NCI-H1694 treated with DMSO at 0.1 percent for 48 hours (cell line): ENCODE results near the gene CHCHD3.

Source experiments
- DNase-seq: peaks from one replicate; lab custom pipeline; 2025; lab: John Stamatoyannopoulos, UW

CHCHD3 gene

DNA sequence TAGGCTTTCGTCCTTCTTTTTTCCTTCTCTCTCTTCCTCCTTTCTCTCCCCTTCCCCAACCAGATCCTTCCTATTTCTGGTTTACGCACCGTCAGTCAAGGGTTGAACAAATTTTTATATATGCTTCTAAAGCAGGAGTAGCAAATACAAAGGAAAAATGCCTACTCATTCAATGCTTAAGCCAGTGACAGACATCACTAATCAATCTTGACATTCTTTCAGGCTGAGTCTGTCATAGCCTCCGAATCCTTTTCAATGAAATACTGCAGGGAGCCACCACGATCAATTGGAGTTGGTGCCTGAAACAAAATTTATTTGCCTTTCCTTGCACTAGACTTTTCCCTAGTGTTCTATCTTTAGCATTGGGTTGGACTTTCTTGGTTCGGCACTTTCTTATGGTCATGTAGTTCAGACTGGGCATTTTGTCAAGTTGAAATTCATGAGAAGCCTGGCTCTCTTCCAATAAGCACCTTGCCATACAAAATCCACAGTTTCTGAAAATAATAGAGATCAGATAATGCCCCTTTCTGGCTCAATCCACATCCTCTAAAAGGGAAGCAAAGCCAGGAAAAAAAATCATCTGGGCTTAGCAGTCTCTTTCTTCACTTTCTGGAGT lies 266.1 kb downstream of the CHCHD3 start:
- no peak for DNase-seq

DNA sequence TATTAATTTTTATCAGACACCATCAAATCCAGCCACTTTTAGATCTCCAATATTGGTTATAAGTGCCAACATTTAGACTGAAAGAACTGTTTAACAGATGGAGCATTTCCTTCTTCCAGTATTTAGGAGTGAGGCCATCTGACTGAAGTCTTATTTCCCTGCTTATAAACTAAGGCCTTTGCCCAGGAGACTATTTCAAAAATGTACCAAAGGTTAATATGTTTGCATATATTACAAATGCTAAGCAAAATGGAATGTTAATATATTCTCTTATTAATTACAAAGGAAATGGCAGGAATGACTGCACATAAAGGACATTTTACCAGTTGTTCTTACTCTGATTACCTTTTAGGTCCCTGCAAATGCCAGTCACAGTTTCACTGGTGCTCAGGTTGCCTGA lies 266.8 kb downstream of the CHCHD3 start:
- no peak for DNase-seq

DNA sequence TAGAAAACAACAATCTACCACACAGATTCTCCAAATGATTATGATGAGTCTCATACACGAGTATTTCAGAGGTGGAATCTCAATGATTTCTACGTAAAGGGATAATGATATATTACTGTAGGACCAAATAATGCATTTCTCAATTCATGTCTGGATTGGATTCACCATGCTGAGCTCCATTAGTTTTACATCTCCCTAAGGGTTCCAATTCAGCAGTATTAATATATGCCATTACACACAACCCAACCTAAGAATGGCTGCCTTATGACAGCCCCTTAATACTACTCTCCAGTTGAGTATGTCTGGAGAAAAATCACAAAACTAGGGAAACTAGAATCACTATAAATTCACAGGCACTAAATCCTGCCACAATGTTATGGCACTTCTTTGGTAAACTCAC lies 271.3 kb downstream of the CHCHD3 start:
- no peak for DNase-seq

DNA sequence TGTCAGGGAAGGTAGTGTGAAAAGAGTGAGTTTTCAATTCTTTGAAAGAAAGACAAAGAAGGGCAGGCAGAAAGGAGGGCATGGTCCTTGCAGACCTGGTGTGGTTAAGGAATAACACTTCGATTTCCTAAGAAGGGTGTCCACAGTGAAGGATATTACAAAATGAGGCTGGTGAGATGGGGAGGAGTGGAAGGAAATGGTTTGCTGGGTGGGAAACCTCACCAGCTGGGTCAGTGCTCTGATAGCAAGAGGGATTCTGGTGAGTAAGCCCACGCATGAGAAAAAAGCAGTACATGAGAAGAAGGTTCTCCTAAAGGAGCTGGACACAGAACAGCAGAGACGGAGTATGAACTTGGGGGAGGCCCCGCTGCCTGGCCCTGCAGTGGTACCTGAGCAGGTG lies 275.1 kb downstream of the CHCHD3 start:
- DNase-seq: no peak

DNA sequence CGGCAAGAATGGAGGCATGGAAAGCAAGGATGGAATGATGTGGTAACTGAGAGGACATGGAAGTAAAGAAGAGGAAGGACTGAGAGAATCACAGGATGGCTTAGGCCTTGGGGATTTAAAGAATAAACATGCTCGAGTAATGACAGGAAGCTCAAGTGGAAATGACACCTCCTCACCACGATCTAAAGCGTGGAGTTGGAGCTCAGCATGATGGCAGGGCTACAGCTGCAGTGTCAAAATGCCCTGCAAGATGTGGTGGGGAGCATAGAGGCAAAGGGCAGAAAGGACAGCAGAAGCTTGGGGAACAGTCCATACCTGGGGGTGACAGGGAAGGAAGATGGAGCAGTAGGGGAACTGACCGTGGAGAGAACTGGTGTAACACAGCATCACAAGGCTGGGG lies 276.1 kb downstream of the CHCHD3 start:
- no peak for DNase-seq

DNA sequence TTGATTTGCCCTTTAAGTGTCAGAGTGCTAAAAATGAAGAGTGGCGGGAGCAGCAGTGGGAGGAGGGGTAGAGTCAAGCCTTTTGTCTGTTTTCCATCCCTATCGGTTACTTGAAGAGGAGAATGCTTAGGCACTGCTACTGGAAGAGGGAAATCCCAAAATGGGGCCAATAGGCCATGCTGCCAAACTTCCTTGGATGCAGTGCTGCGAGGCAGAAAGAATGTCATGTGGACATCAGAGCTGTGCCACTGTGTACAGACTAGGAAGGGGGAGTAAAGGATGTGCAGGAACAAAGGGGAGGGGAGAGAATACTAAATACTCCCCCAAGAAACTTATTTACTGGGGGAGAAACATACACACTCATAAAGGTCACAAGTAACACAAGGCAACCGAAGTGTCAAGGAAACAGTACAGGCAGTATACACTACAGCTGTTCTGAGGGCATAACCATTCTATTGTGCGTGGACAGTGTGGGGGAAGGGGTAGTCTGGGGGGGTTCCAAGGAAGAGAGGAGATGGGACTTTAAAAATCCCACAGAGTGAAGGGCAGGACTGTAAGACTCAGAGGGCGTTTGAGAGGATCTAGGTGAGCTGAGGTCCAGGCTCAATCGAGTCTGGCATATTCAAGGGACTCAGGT lies 276.9 kb downstream of the CHCHD3 start:
- no peak for DNase-seq

DNA sequence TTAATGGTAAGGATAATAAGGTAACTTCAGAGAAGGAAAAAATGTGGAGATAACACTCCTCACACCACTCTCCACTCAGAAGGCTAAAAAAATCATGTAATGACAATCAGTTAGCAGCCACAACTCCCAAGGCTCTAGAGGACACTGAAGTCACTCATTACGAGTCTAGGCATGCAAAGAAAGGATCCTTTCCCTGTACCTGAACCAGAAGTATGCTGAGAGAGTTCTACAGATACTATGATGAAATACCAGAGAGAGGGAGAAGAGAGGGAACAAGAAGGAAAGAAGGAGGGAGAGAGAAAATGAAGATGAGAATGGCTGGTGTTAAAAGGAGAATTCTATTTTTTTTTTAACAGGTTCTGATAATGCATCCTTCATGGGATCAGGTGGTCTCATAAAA lies 281.4 kb downstream of the CHCHD3 start:
- DNase-seq: no peak

DNA sequence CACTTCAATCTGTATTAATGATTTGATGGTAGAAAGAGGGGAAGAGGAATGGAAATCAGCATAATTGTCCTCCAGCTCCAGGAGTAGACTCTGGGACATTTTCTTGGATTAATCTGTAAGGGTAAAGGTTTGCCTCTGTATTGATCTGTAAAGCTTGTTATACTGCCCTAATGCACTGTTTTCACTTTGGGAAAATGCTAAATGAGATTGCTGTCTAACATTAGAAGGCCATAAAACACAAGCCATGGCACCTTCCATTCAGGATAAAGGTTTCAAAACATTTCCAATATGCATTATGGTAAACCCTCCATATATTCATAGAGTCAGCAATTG lies 282.8 kb downstream of the CHCHD3 start:
- no peak for DNase-seq

DNA sequence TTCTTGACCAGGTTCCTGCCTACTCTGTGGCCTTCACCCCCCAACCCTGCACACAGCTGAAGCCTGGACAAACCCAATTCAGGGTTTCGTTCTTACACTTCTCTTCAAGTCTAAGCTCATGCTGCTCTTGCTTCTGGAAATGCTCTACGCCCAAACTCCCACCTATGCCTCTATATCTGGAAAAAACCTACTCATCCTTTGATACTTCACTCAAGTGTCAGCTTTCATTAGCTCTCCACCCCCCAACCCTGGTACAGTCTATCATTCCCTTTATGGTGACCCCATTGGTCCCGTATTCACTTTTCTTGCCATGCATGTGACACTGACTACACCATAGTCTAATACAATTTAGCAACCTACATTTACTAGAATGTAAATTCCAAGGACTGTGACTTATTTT lies 284.7 kb downstream of the CHCHD3 start:
- DNase-seq: no peak

DNA sequence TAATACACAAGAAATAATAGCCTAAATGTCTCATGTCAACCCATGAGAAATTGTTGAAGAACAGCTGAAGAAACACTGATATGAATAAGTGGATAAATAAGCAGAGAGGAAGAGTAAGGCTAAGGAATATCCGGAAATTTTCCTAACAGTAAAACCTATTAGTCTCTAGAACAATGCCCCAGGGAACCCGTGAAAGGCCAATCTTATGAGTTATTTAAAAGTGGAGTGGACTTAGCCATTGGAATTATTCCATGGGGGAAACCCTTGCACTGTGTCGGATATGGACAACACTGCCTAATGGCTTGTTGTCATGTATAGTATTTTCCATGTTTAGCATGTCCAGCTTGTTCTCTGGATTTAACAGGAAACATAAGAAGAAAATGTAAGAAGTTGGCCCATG lies 288.4 kb downstream of the CHCHD3 start:
- DNase-seq: no peak

DNA sequence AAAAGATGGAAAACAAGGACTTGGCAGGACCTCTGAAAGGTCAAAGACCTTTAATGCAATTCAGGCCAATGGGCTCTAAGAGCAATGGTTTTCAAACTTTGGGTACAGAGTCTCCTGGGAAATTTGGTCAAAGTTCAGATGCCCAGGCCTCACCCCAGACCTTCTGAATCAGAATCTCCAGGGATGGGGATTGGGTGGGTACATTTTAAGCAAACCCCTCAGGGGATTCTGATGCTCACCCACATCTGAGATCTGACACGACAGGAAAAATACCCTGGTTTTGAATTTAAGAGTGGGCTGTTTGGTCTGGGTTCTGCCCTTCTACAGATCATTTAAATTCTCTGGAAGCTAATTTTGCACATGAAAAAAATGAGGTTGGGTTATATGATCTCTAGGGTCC lies 290.9 kb downstream of the CHCHD3 start:
- DNase-seq: no peak

DNA sequence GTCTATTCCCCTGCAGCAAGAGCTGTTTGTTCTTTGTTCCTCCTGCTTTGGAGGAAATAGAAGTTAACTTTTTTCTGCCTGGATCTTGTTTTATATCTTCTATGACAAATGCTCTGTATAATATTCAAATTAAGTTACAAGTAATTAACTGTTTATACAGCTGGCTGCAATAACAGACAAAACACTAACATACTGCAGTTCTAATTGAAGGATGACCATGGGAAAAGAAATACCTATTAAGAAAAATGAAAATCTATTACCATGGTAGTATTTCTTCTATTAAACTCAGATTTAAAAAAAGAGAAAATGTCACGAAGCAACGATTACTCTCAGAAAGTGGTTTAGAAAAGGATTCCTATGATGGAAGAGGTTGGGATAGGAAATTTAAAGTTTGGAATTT lies 291.8 kb downstream of the CHCHD3 start:
- no peak for DNase-seq

DNA sequence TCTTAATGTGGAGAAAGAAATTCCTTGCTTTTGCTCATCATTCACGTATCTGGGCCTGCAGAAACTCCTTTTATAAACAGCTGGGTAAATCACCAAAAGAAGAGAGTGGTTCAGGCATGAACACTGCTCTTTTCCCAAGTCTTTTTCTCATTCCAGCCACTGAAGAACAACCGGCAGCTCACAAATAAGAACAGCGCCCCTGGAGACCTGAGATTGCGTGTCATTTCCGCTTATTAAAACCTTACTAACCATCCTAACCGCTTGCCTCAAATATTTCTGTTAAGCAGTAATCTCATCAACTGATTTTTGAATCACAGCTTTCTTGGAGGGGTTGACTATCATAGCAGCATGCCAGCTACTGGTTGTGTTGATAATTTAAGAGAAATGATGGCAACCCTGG lies 292.6 kb downstream of the CHCHD3 start:
- DNase-seq: no peak

DNA sequence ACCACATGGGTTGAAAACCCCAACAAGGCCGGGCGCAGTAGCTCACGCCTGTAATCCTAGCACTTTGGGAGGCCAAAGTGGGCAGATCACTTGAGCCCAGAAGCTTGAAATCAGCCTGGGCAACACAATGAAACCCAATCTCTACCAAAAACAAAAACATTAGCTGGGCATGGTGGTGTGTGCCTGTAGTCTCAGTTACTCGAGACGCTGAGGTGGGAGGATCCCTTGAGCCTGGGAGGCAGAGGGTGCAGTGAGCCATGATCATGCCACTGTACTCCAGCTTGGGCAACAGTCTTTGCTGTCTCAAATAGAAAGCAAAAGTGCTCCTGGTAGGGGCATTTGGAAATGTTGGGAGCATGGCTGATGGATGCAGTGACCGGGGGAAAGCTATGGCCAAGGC lies 296.0 kb downstream of the CHCHD3 start:
- no peak for DNase-seq

DNA sequence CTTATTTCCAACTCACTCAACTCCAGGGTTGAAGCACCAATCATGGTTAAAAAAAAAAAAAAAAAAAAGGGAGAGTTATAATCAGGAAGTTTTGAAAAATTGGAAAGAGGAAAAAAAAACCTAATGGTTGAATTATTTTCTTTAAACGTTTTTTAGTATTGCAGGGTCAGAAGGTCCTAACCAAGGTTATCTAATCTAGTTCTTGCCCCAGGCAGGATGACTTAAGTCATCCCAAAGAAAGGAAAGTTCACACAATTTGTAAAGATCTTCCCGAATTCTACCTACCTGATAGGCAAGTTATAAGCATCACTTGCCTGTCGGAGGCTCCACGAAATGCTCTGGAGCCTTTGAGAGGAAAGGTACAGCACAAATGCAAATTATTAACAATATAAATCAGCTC lies 297.5 kb downstream of the CHCHD3 start:
- DNase-seq: no peak

DNA sequence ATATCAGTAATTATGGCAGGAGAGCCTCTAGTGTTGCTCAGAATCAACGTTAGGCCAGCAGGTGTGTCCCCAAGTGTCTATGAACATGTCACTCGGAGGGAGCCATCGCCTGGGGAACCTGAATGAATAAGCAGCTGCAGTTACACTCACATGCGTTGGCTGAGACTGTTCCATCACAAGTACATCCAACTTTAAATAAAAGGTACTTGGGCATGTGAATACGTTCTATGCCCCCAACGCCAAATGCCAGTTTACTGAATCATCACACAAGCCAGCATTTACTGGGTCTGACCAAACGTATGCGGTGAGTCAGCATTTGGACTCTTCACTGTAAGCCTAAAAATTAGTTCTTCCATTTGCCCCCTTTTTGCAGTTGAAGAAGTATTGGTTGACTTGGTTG lies 298.1 kb downstream of the CHCHD3 start:
- DNase-seq: no peak

DNA sequence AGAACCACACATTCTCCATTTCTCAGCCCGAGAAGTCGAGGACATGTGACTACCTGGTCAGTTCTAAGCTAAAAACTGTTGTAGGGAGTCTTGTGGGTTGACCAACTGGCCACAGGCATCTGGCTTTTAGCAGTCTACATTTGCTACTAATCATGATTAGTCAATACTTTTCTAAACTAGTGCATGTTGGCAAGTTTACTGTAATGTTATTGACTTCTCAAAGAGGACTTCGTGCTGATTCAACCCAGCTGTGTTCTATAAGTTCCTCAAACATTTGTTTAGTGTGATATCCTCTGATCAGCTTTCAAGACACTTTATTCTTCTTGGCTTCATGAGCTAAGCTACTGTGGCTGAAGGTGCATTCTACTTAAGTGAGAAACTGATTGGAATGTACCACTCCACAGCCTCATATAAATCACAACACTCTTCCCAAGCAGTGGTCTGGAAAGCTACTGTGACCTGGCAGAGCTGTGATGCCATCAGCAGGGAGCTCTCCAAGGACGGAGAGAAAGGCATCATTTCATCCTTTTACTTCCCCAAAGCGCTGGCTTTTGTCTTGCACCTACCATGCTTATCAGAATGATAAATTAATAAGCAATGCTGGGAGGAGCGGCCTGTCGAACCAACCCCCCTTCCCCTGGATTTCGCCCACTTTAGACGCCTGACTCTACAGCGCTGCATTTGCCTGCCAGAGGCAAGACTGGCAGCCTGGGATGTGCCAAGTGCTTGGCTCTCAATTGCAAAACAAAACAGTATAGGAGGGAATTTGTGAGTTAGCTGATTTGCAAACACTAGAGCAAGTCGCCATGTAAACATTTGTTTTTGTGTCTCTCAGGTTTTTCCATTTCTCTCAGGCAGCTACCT lies 298.9 kb downstream of the CHCHD3 start:
- no peak for DNase-seq

DNA sequence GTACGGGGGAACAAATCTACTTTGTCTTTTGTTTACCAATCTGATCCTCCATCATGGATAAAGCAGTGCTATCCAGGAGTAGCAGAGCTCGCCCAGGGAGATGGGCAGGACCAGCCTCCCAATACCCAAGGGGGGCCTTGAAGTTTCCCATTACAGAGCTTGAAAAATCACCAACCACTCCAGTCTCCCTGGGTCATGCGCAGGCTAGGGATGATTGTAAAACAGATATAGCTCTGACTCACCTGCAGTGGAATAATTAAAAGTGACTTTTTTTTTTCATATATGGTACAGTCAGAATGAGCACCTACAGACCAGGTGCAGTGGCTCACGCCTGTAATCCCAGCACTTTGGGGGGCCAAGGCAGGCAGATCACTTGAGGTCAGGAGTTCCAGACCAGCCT lies 301.1 kb downstream of the CHCHD3 start:
- no peak for DNase-seq

DNA sequence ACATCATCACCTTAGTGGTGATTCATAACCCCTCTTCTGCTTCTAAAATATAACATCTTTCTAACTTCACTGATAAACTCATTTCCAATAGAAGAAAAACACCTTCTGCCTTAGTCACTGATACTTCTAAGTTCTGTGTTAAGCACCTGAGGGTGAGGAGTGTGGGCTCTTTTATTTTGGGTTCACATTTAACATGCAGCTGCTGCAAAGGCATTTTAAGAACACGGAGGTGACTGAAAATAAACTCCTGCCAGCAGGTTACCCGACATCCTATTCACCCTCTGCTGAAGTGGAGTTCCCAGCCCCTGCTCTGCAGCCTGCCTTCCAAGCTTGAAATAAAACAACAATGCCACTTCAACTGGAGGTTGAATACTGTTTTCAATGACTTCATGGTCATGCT lies 302.7 kb downstream of the CHCHD3 start:
- no peak for DNase-seq

DNA sequence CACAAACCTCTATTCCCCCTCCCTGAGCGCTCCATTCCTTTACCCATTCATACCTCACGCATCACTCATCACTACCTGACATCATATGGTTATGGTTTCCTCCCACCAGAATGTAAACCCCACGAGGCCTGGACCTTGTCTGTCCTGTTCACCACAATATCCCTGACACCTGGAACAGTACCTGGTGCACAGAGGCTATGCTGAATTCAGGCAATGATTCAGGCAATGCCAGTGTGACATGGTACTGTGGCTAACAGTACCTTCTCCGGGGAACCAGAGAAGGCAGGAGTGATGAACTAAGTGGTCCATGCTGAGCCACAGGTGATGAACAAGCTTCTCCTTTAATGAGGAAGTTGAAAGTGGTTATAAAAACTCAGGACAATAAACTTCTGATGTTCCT lies 303.1 kb downstream of the CHCHD3 start:
- DNase-seq: no peak

DNA sequence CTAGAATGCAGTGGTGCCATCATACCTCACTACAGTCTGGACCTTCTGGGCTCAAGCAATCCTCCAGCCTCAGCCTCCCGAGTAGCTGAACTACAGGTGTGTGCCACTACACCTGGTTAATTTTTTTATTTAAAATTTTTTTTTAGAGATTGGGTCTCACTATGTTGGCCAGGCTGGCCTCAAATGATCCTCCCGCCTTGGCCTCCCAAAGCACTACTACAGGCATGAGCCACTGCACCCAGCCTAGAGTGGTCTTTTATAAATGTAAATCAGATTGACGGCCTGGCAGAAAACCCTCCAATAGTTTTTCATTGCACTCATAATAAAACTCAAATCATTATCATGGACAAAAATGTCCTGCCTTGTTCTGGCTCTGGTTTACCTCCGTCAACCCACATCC lies 303.9 kb downstream of the CHCHD3 start:
- no peak for DNase-seq

DNA sequence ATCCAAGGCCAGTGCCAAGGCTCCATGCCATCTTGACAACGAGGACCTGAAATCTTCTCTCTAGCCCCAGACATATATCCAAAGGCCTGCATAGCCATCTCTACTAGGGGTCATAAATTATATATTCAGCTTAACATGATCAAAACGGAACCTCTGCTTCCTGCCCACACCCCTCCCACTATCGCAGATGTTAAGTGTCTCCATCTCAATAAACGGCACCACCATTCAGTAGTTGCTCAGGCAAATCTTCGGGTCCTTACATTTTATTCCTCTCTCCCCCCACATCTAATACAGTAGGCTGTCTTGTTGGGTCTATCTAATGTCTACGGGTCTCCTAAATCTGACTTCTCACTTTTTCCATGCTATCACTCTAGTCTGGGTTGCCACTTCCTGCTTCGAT lies 304.5 kb downstream of the CHCHD3 start:
- no peak for DNase-seq

DNA sequence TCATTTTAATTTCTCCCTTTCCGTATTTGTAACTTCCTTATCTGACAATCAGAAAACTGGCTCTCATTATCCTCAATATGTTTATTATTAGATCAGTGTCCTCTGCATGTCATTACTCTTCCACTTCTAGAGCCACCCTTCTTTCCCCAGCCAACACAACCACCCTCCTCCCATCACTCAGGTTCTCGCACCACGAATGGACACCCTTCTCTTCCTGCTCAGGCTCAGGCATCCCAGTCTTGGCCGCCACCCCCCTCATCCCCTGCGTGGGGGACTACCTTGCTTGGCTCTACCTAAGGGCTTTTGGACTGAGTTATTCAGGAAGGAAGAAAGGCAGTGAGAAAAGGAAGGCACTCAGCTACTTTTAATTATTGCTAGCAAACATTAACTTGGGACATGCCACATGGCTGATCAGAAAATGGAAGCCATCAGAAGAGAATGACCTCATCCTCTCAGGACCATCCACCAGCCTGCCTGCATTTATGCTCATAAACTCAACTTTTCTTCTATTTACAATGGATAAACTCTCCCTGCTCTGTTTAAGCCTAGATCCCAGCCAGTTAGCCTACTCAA lies 305.8 kb downstream of the CHCHD3 start:
- DNase-seq: no peak
